BJ (cell line): ENCODE results near the gene UNC93A. TPM values are rescaled to one million over a fixed set of nuclear protein-coding genes. Genes with fewer than 3 reads are reported as not detected.

Experiments used
- CTCF ChIA-PET: fragments of 350-600 bp; formaldehyde crosslinking; extraction: SDS; loops from one replicate; lab custom pipeline; 2021; ENCODE audit warnings: antibody characterized with exemption, inconsistent platforms; lab: Yijun Ruan, JAX
- POLR2A ChIA-PET: fragments of 300-600 bp; sonication (Branson Sonifier 250); formaldehyde crosslinking; extraction: SDS; loops from one replicate; lab custom pipeline; 2021; ENCODE audit warnings: antibody characterized with exemption; lab: Charles Lee
- DNase-seq: peaks from one replicate; pipeline ENCODE4 v3.0.0-alpha.2; 2011; ENCODE audit warnings: low read depth
- H3K27me3 ChIP-seq: 2 replicates; pipeline ENCODE4 v1.6.0; 2011; ENCODE audit warnings: low read length; ENCODE audit not compliant: control insufficient read depth, insufficient read depth
- H3K36me3 ChIP-seq: 2 replicates; pipeline ENCODE4 v1.5.1; 2011; ENCODE audit warnings: low read length; ENCODE audit not compliant: control insufficient read depth, insufficient read depth
- H3K4me3 ChIP-seq: 2 replicates; pipeline ENCODE4 v1.5.1; 2011; ENCODE audit warnings: low read depth, mild to moderate bottlenecking, control low read depth, low read length
- polyA plus RNA-seq: library from polyadenylated mRNA; depleted of rRNA; stranded (reverse); fragments of >200 nt; gene quantifications from 2 replicates; pipeline ENCODE4 v1.2.3, GENCODE V29; 2011
- TF ChIP-seq, protein P1 (sequence below): IDR thresholded peaks from 2 replicates; pipeline ENCODE4 v1.5.1; 2011; ENCODE audit warnings: low read depth, mild to moderate bottlenecking, control low read depth, inconsistent platforms, low read length, moderate library complexity; ENCODE audit not compliant: insufficient read depth

UNC93A gene
- polyA plus RNA-seq, 1 experiment = not detected

DNA sequence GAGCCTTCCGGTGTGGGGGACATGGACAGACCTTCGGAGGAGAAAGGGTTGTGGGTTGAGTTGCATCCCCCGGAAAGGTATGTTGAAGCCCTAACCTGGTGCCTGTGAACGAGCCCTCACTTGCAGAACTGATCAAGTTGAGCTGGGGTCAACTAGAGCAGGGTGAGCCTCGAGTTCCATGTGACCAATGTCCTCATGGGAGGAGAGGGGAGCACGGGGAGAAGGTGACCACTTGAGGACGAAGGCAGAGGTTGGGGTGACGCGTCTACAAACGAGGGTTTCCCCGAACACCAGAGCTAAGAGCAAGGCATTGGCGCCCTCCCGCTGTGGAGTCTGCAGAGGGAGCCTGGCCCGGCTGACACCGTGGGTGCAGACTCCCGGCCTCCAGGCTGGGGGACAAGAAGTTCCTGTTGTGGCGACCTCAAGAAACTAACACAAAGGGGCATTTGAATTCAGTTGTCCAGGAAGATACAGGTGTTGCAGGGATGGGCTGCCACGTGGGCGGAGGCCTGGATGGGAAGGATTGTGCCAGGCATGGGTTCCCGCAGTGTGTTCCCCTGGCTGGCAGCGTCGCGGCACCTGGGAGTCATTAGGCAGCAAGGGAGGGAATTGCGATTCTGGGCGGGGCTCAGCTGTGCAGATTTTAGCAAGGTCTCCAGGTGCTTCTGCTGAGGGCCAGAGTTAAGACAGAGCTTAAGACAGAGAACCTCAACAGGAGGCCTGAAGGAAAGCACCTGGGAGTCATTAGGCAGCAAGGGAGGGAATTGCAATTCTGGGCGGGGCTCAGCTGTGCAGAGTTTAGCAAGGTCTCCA, 20.4 kb upstream of the UNC93A start:
- no peak for DNase-seq
- ChIA-PET CTCF (no interaction called here), POLR2A (no interaction called here)
- Histone ChIP-seq H3K27me3 (no peaks in the 10 kb centered on the region), H3K4me3 (no peak overlapping the region), H3K36me3 (no peaks in the 10 kb centered on the region)
- TF ChIP-seq, protein P1, sequence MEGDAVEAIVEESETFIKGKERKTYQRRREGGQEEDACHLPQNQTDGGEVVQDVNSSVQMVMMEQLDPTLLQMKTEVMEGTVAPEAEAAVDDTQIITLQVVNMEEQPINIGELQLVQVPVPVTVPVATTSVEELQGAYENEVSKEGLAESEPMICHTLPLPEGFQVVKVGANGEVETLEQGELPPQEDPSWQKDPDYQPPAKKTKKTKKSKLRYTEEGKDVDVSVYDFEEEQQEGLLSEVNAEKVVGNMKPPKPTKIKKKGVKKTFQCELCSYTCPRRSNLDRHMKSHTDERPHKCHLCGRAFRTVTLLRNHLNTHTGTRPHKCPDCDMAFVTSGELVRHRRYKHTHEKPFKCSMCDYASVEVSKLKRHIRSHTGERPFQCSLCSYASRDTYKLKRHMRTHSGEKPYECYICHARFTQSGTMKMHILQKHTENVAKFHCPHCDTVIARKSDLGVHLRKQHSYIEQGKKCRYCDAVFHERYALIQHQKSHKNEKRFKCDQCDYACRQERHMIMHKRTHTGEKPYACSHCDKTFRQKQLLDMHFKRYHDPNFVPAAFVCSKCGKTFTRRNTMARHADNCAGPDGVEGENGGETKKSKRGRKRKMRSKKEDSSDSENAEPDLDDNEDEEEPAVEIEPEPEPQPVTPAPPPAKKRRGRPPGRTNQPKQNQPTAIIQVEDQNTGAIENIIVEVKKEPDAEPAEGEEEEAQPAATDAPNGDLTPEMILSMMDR = no peak

DNA sequence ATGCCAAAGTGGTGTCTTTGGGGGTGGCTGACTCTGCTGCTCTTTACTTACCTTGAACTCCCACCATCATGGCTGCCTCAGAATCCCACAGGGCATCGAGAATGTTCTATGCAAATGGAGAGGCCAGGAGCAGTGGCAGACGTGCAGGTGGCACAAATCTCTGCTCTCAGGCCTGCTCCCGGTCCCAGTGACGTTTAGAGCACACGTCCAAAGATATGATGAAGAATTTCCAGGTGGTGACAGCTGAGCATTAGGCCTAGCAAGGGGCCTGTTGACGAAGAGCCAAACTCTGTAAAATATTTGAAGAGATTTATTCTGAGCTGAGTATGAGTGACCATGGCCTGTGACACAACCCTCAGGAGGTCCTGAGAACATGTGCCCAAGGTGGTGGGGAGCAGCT, 19.0 kb upstream of the UNC93A start:
- no peak for DNase-seq

DNA sequence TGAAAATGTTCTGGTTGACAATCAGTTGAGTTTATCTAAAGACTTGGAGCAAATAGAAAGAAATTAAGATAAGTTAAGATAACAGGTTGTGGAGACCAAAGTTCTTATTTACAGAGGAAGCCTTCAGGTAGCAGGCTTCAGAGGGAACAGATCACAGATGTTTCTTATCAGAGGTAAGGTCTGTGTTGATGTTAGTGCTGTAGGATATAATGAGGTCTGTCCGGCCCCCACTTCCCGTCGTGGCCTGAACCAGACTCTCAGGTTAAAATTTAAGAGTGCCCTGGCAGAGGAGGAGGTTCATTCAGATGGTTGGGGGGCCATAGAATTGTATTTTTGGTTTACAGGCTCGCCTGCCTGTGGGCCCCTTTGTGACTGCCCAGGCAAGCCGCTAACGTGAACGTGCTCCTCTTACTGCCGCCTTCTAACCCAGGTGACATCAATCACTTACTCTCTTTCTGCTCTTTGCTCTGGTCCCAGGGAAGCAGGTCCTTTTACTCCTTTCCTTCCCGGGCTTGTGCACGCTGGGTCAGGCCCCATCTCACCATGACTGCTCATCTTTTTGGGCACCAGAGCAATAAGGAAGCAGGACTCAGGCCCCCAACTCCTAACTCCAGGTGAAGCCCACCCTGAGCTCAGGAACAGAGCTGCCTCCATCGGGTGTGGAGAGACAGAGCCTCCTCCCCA, 18.3 kb upstream of the UNC93A start:
- ChIA-PET CTCF (no interaction called here), POLR2A (no interaction called here)
- TF ChIP-seq, protein P1 = no peak
- H3K4me3 ChIP-seq = no peak overlapping the region
- DNase-seq = no peak
- no peaks in the 10 kb centered on the region for H3K27me3 ChIP-seq
- H3K36me3 ChIP-seq = no peaks in the 10 kb centered on the region

More for the DNA sequence above, 19.0 kb upstream of the UNC93A start:
- ChIA-PET CTCF (no interaction called here), POLR2A (no interaction called here)
- H3K36me3 ChIP-seq = no peaks in the 10 kb centered on the region
- no peak overlapping the region for H3K4me3 ChIP-seq
- TF ChIP-seq, protein P1 = no peak
- H3K27me3 ChIP-seq = no peaks in the 10 kb centered on the region

DNA sequence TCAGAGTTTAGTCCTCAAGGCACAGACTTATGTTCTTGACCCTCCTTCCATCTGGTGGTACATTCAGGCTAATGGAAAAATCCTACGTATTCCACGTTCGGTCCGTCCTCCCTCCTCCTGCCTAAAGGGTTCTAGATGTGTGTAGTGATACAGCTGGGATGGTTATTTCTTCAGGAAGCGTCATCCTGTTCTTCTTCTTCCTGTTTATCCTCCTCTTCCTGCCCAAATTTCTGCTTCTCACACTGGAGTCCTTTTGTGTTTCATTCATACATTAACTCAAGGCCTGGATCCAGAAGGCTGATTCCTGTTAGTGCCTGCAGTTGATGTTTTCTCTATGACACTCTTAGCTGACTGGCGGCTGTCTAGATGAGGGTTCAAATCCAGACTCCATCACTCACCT, 16.8 kb upstream of the UNC93A start:
- DNase-seq = no peak
- CTCF ChIA-PET = no interaction called here
- TF ChIP-seq, protein P1 = no peak

DNA sequence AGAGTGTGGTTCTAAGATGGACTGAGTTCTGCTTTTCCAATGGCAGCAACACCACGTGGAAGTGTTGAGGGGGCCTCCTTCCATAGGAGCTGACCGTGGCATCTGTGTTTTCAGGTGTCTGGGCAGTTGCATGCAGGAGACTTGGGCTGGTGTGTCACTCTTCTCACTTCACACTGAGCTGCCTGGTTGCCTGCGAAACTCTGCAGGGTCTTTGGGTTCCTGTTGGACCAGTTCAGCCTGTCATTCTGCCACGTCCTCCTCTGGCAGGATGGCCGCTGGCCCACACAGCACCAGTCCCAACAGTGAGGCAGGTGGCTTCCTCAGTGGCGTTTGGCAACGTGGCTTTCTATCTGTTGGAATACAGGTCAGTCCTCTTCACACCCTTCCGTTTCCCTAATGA, 16.1 kb upstream of the UNC93A start:
- POLR2A ChIA-PET = no interaction called here
- TF ChIP-seq, protein P1 = no peak
- H3K4me3 ChIP-seq = no peak overlapping the region
- H3K36me3 ChIP-seq = no peaks in the 10 kb centered on the region
- H3K27me3 ChIP-seq = no peaks in the 10 kb centered on the region
- CTCF ChIA-PET = no interaction called here
- no peak for DNase-seq

More for the DNA sequence above, 16.8 kb upstream of the UNC93A start:
- POLR2A ChIA-PET = no interaction called here
- Histone ChIP-seq H3K27me3 (no peaks in the 10 kb centered on the region), H3K4me3 (no peak overlapping the region), H3K36me3 (no peaks in the 10 kb centered on the region)
